Adipocyte (in vitro differentiated cells): ENCODE data around the gene PABPC1L.

Experiments used
- DNase-seq: peaks from one replicate; pipeline ENCODE4 v3.0.0-alpha.2; 2015; ENCODE audit warnings: low read depth
- H3K27me3 ChIP-seq: replicated peaks from 2 replicates; pipeline ENCODE4 v1.7.0; 2013; ENCODE audit warnings: mild to moderate bottlenecking, low read length, moderate library complexity; ENCODE audit not compliant: control insufficient read depth, insufficient read depth
- H3K36me3 ChIP-seq: 2 replicates; pipeline ENCODE4 v1.7.0; 2013; ENCODE audit warnings: low read length, mild to moderate bottlenecking, moderate library complexity; ENCODE audit not compliant: control insufficient read depth, insufficient read depth, severe bottlenecking
- H3K4me1 ChIP-seq: 2 replicates; pipeline ENCODE4 v1.7.0; 2013; ENCODE audit warnings: mild to moderate bottlenecking, low read length, moderate library complexity; ENCODE audit not compliant: control insufficient read depth, insufficient read depth
- H3K4me3 ChIP-seq: 2 replicates; pipeline ENCODE4 v1.7.0; 2013; ENCODE audit warnings: mild to moderate bottlenecking, low read length, moderate library complexity
- H3K9ac ChIP-seq: 2 replicates; pipeline ENCODE4 v1.7.0; 2013; ENCODE audit warnings: mild to moderate bottlenecking, low read length, moderate library complexity
- H3K9me3 ChIP-seq: 2 replicates; pipeline ENCODE4 v1.7.0; 2013; ENCODE audit warnings: mild to moderate bottlenecking, low read length, moderate library complexity; ENCODE audit not compliant: control insufficient read depth

Gene PABPC1L

GRCh38 chr20:44946271-44946852 lies 36.5 kb downstream of the PABPC1L start:
- no peak overlapping the region for H3K9ac ChIP-seq
- no peaks in the 10 kb centered on the region for H3K27me3 ChIP-seq
- DNase-seq: no peak
- H3K4me1 ChIP-seq: peaks cover 22% of the 10 kb centered on the region
- H3K9me3 ChIP-seq: no peaks in the 10 kb centered on the region
- peaks cover 61% of the 10 kb centered on the region for H3K36me3 ChIP-seq
- H3K4me3 ChIP-seq: no peak overlapping the region

DNA sequence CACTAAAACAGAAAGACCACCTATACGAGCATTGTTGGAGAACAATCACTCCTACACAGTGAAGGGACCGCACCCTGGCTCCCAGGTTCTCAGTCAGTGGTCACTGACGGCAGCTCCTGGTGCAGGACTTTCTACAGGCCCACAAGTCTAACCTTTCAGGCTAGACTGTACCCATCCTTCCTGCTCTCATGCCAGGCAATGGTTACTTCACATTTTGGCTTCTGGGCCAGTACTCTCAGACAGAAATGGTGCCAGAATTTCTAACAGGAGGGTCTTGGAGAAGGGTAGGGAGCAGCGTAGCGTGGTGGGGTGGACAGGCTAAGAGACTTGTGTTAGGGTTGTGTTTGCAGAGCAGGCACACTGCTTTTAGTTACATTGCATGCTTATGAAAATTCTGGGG lies 38.2 kb downstream of the PABPC1L start:
- Histone ChIP-seq H3K27me3 (no peaks in the 10 kb centered on the region), H3K4me1 (peaks cover 22% of the 10 kb centered on the region), H3K9ac (no peak overlapping the region), H3K36me3 (peaks cover 68% of the 10 kb centered on the region), H3K9me3 (no peaks in the 10 kb centered on the region), H3K4me3 (no peak overlapping the region)
- no peak for DNase-seq

DNA sequence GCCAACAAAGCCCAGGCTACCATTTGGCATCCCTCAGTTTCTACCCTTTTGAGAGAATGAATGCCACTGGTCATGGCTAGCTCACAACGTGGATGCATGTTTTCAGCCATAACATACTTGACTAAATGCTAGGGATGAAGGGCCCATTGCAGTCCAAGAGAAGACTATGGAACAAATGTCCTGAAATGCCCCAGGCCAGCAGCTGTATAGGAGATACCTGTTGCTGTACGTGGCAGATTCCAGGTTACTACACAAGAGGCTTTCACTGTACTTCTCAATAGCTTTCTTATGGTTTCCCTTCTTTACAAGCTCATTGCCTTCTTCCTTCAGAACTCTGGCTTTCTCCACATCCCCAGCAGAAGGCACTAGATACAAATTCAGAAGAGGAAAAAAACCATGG lies 38.7 kb downstream of the PABPC1L start:
- Histone ChIP-seq H3K36me3 (peaks cover 68% of the 10 kb centered on the region), H3K4me1 (peaks cover 22% of the 10 kb centered on the region)

DNA sequence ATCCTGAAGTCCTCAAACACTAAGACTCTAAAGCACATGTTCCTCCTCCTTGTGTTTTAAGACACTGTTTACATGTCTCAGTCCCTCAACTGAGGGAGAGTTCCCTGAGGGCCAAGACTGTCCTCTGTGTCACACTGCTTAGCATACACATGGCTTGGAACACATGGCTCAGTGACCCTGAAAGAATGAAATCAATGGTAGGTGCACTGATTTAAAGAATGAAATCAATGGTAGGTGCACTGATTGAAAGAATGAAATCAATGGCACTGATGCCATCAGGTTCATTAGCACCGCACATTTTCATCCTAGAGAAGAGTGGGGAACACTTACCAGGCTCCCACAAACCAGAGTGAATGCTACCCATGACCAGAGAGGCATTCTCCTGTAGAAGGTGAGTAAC lies 40.5 kb downstream of the PABPC1L start:
- H3K36me3 ChIP-seq: peaks cover 72% of the 10 kb centered on the region
- H3K9ac ChIP-seq: no peak overlapping the region
- H3K27me3 ChIP-seq: no peaks in the 10 kb centered on the region
- no peak overlapping the region for H3K4me3 ChIP-seq
- no peaks in the 10 kb centered on the region for H3K9me3 ChIP-seq
- no peak for DNase-seq
- H3K4me1 ChIP-seq: peaks cover 22% of the 10 kb centered on the region

More for the DNA sequence above, 38.7 kb downstream of the PABPC1L start:
- no peak for DNase-seq
- Histone ChIP-seq H3K9me3 (no peaks in the 10 kb centered on the region), H3K4me3 (no peak overlapping the region), H3K9ac (no peak overlapping the region), H3K27me3 (no peaks in the 10 kb centered on the region)

DNA sequence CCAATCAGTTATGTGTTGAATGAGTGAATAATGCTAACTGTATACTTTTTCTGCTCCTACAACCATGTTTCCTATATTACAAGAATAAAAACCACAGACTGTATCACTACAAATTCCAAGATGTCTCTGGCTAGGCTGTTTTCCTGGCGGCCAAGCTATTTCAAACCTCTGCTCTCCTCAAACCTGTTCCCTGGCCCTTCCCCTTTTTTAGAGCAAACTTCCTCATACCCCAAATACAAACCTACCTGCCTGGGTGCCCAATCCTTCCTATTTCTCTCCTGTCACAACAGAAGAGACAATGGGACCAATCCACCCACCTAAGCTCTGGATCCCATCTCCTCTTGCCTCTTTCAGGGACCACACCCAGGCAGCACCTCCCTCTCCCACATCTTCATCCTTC lies 42.9 kb downstream of the PABPC1L start:
- H3K36me3 ChIP-seq: peaks cover 81% of the 10 kb centered on the region
- no peaks in the 10 kb centered on the region for H3K9me3 ChIP-seq
- DNase-seq: no peak

GRCh38 chr20:44954211-44954610 lies 44.4 kb downstream of the PABPC1L start:
- Histone ChIP-seq H3K4me1 (peaks cover 11% of the 10 kb centered on the region), H3K9ac (no peak overlapping the region), H3K9me3 (no peaks in the 10 kb centered on the region), H3K36me3 (peaks cover 70% of the 10 kb centered on the region), H3K27me3 (no peaks in the 10 kb centered on the region), H3K4me3 (no peak overlapping the region)
- no peak for DNase-seq

More for the DNA sequence above, 42.9 kb downstream of the PABPC1L start:
- Histone ChIP-seq H3K27me3 (no peaks in the 10 kb centered on the region), H3K4me1 (peaks cover 6% of the 10 kb centered on the region), H3K9ac (no peak overlapping the region), H3K4me3 (no peak overlapping the region)

- Histone ChIP-seq H3K4me3 (no peak overlapping the region), H3K9ac (no peak overlapping the region), H3K9me3 (no peaks in the 10 kb centered on the region), H3K36me3 (peaks cover 60% of the 10 kb centered on the region), H3K4me1 (peaks cover 17% of the 10 kb centered on the region), H3K27me3 (no peaks in the 10 kb centered on the region)
- DNase-seq: no peak
Observed at GRCh38 chr20:44955270-44955669, 45.4 kb downstream of the PABPC1L start.

- no peaks in the 10 kb centered on the region for H3K27me3 ChIP-seq
- no peak overlapping the region for H3K4me3 ChIP-seq
- peaks cover 49% of the 10 kb centered on the region for H3K36me3 ChIP-seq
- no peaks in the 10 kb centered on the region for H3K9me3 ChIP-seq
- no peak for DNase-seq
- H3K4me1 ChIP-seq: peaks cover 21% of the 10 kb centered on the region
- H3K9ac ChIP-seq: no peak overlapping the region
Observed at GRCh38 chr20:44956410-44956809, 46.5 kb downstream of the PABPC1L start.

DNA sequence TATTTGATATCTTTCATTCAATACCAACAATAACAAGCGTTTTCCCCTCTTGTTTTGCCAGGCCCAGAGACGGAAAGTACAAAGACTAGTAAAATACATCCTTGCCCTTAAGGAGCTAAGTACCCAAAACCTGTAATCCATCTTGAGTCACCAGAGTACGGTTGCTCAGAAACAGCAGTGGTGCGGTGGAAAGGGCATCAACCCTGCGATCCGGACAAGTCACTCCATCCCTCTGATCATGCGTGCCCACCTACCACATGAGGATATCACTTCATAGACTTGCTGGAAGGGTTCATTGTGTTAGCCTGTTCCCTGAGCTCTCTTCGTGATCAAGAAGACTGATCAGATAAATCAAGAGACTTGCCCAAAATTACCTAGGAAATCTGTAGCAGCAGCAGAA lies 48.4 kb downstream of the PABPC1L start:
- no peaks in the 10 kb centered on the region for H3K27me3 ChIP-seq
- no peak overlapping the region for H3K4me3 ChIP-seq
- H3K4me1 ChIP-seq: peaks cover 21% of the 10 kb centered on the region
- H3K9ac ChIP-seq: no peak overlapping the region
- H3K36me3 ChIP-seq: peaks cover 31% of the 10 kb centered on the region
- no peaks in the 10 kb centered on the region for H3K9me3 ChIP-seq
- DNase-seq: no peak

- Histone ChIP-seq H3K36me3 (peaks cover 22% of the 10 kb centered on the region), H3K9ac (peak overlapping the region; percentile 88), H3K4me1 (peaks cover 21% of the 10 kb centered on the region), H3K9me3 (no peaks in the 10 kb centered on the region), H3K4me3 (peak overlapping the region; percentile 86), H3K27me3 (no peaks in the 10 kb centered on the region)
- DNase-seq: peak; percentile 43
Observed at GRCh38 chr20:44959082-44959637, 49.3 kb downstream of the PABPC1L start.

GRCh38 chr20:44959638-44960102 lies 49.8 kb downstream of the PABPC1L start:
- H3K4me3 ChIP-seq: peak overlapping the region; percentile 86
- peaks cover 17% of the 10 kb centered on the region for H3K36me3 ChIP-seq
- no peaks in the 10 kb centered on the region for H3K27me3 ChIP-seq
- peak overlapping the region; percentile 88 for H3K9ac ChIP-seq
- H3K9me3 ChIP-seq: no peaks in the 10 kb centered on the region
- peaks cover 21% of the 10 kb centered on the region for H3K4me1 ChIP-seq
- peak; percentile 81 for DNase-seq
